Heart left ventricle (tissue), 13 donors: Measurements from ENCODE around the gene HIKESHI.

Experiments used
- CTCF ChIP-seq, 12 donors: fragments of 200-600 bp; sonication (generic) in 4 of 12; IDR thresholded peaks; one replicate each; pipeline versions ENCODE4 v1.5.0 to v1.8.0; 2018 to 2022; ENCODE audit warnings: antibody characterized with exemption in 12 of 12, mild to moderate bottlenecking in 5 of 12
- POLR2A ChIP-seq, 2 donors: fragments of 450-650 bp; IDR thresholded peaks; one replicate each; pipeline ENCODE4 v1.6.1; 2017; ENCODE audit warnings: antibody characterized with exemption in 2 of 2, mild to moderate bottlenecking in 2 of 2, moderate library complexity in 2 of 2
- donor health status: ischemic (EF 13 %, LVEDD 7.1; RV severe dilation, severe dysfunction).
- donor health status: DM: no; HTN: yes; CAD: no.
- donor health status: DM: no; HTN: no; CAD: no.
- donor health status: ischemic (EF 25% LVEDD 6.9; RV normal size, moderate dysfunction).
- donor health status: ischemic (EF 25% LVEDD 5.7; RV mildly dilated, moderate dysfunction).
- donor health status: ischemic (EF 35%, LVEDD 5.7; RV mildly dilated, moderate dysfunction).
- donor health status: nonischemic (EF 11% LVEDD 7.7; RV severe dilation, severe dysfunction).
- donor health status: DM: yes; HTN: yes; CAD: no.
- donor health status: PGD.
- donor health status: ischemic (EF 29% LVEDD 5.4; RV normal size, mild dysfunction).
- donor health status: nonischemic (EF 23%, LVEDD 6.1; RV moderate dilation, normal function).

DNA sequence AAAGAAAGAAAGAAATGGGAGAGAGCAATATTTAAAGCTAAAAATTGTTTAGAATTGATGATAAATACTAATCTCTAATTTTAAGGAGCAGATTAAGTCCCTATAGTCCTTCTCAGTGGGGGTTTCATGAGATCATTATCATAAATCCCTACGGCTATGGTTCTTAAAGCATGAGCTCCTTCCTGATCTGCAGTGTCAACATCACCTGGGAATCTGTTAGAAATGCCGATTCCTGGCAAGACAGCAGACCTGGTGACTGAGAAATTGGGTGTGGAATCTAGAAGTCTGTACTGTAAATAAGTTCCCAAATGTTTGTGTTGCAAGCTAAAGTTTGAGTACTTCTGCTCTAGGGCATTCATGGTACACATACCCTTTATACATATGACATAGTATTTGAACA lies 12.6 kb downstream of the HIKESHI start:
- no peak for TF ChIP-seq CTCF (IDR thresholded peaks at IDR 0.05)
- TF ChIP-seq POLR2A (IDR thresholded peaks at IDR 0.05), result no peak
